Endothelial cell of umbilical vein (primary cell): ENCODE results near the gene DSPP. TPM values are rescaled to one million over a fixed set of nuclear protein-coding genes. Genes with fewer than 3 reads are reported as not detected.

Experiments used
- BruUV-seq: library from RNA; stranded (reverse); fragments of 400-500 nt; replicated peaks from 2 replicates; lab custom pipeline; 2021; lab: Mats Ljungman, UMichigan
- CTCF ChIA-PET: fragments of 300-600, 350-600 bp; sonication (Branson Sonifier 250); formaldehyde crosslinking; loops from one replicate; lab custom pipeline; 2021; ENCODE audit warnings: antibody characterized with exemption, inconsistent platforms; lab: Charles Lee
- POLR2A ChIA-PET: fragments of 300-600, 350-600 bp; sonication (Branson Sonifier 250); formaldehyde crosslinking; loops from one replicate; lab custom pipeline; 2021; ENCODE audit warnings: antibody characterized with exemption, inconsistent platforms; lab: Charles Lee
- DNase-seq: peaks from one replicate; pipeline ENCODE4 v3.0.0-alpha.2; 2011; ENCODE audit warnings: low read depth, low spot score
- FAIRE-seq: peaks from 2 replicates; lab custom pipeline; 2011; peaks lifted over from hg19 to GRCh38; lab: Jason Lieb, UNC
- H2AFZ ChIP-seq: 2 replicates; pipeline ENCODE4 v1.6.0; 2012; ENCODE audit warnings: low read depth, low read length, control low read depth, inconsistent platforms
- H3K27ac ChIP-seq: 2 replicates; pipeline ENCODE4 v1.5.1; 2011; ENCODE audit warnings: low read depth, mild to moderate bottlenecking, control low read depth, low read length, moderate library complexity; ENCODE audit not compliant: insufficient read depth
- H3K27me3 ChIP-seq, 2 experiments: 2 replicates each; pipeline versions ENCODE4 v1.6.0 to v1.6.1; 2011; ENCODE audit warnings: low read length in 2 of 2, mixed read lengths in 1 of 2; ENCODE audit not compliant: control insufficient read depth in 2 of 2, insufficient read depth in 2 of 2
- H3K36me3 ChIP-seq, 2 experiments: 2 replicates in 1 of 2; 3 replicates in 1 of 2; pipeline ENCODE4 v1.5.1; 2011; ENCODE audit warnings: low read length in 2 of 2, mild to moderate bottlenecking in 1 of 2, moderate library complexity in 1 of 2; ENCODE audit not compliant: control insufficient read depth in 2 of 2, insufficient read depth in 2 of 2; ENCODE audit errors: extremely low read depth in 1 of 2
- H3K4me1 ChIP-seq: 3 replicates; pipeline ENCODE4 v1.5.1; 2011; ENCODE audit warnings: mild to moderate bottlenecking, low read length; ENCODE audit not compliant: control insufficient read depth, insufficient read depth; ENCODE audit errors: extremely low read depth
- H3K4me2 ChIP-seq: 2 replicates; pipeline ENCODE4 v1.6.1; 2011; ENCODE audit warnings: low read length, control low read depth, mixed read lengths; ENCODE audit not compliant: insufficient read depth
- H3K4me3 ChIP-seq, 3 experiments: fragments of 200-600 bp in 1 of 3; sonication (generic), shearing (Covaris generic) in 1 of 3; replicated peaks in 1 of 3; 2 replicates each; pipeline ENCODE4 v1.5.1; 2011 to 2016; ENCODE audit warnings: control low read depth in 3 of 3, low read length in 3 of 3, mild to moderate bottlenecking in 2 of 3, inconsistent platforms in 1 of 3, low read depth in 1 of 3, moderate library complexity in 1 of 3; ENCODE audit not compliant: insufficient read depth in 1 of 3
- H3K79me2 ChIP-seq: 2 replicates; pipeline ENCODE4 v1.6.0; 2012; ENCODE audit warnings: low read length, inconsistent platforms; ENCODE audit not compliant: control insufficient read depth, insufficient read depth
- H3K9ac ChIP-seq: replicated peaks from 2 replicates; pipeline ENCODE3; 2011; ENCODE audit warnings: low read length, control low read depth; ENCODE audit not compliant: insufficient read depth; ENCODE audit errors: extremely low read depth
- H3K9me1 ChIP-seq: replicated peaks from 3 replicates; pipeline ENCODE4 v1.6.0; 2011; ENCODE audit warnings: mild to moderate bottlenecking, low read length; ENCODE audit not compliant: control insufficient read depth, insufficient read depth; ENCODE audit errors: extremely low read depth
- H3K9me3 ChIP-seq: replicated peaks from 2 replicates; pipeline ENCODE4 v1.5.1; 2012; ENCODE audit warnings: low read length, inconsistent platforms; ENCODE audit not compliant: control insufficient read depth, insufficient read depth
- H4K20me1 ChIP-seq: replicated peaks from 2 replicates; pipeline ENCODE3; 2011; ENCODE audit warnings: mild to moderate bottlenecking, low read length; ENCODE audit not compliant: control insufficient read depth, insufficient read depth; ENCODE audit errors: extremely low read depth
- CTCF ChIP-seq, 2 donors: IDR thresholded peaks; 1 replicate in 1 of 2; 2 replicates in 1 of 2; pipeline ENCODE4 v1.5.1; 2011; ENCODE audit warnings: low read length in 2 of 2, mild to moderate bottlenecking in 2 of 2, moderate library complexity in 2 of 2, control low read depth in 1 of 2, inconsistent platforms in 1 of 2, low read depth in 1 of 2; ENCODE audit not compliant: insufficient read depth in 1 of 2; ENCODE audit errors: extremely low read depth in 1 of 2
- EZH2 ChIP-seq: IDR thresholded peaks from 2 replicates; pipeline ENCODE4 v1.6.1; 2012; ENCODE audit warnings: borderline replicate concordance, low read depth, mild to moderate bottlenecking, moderate library complexity, low read length, inconsistent platforms; ENCODE audit not compliant: severe bottlenecking
- FOS ChIP-seq: IDR thresholded peaks from 2 replicates; pipeline ENCODE4 v1.6.1; 2011; ENCODE audit warnings: mild to moderate bottlenecking, low read length, moderate library complexity, borderline replicate concordance; ENCODE audit not compliant: insufficient read depth
- GATA2 ChIP-seq: IDR thresholded peaks from 2 replicates; pipeline ENCODE4 v1.7.0; 2011; ENCODE audit warnings: low read depth, mild to moderate bottlenecking, moderate library complexity, mixed read lengths, low read length; ENCODE audit not compliant: insufficient read length, insufficient read depth
- JUN ChIP-seq: IDR thresholded peaks from 2 replicates; pipeline ENCODE4 v1.6.1; 2011; ENCODE audit warnings: borderline replicate concordance, low read depth; ENCODE audit not compliant: insufficient read length, insufficient read depth
- MAX ChIP-seq: IDR thresholded peaks from 2 replicates; pipeline ENCODE4 v1.6.1; 2011; ENCODE audit not compliant: insufficient read depth, insufficient read length
- MYC ChIP-seq: IDR thresholded peaks from one replicate; pipeline ENCODE4 v1.6.1; 2011; ENCODE audit warnings: mild to moderate bottlenecking, low read depth, low read length
- POLR2A ChIP-seq: IDR thresholded peaks from 2 replicates; pipeline ENCODE4 v1.6.1; 2012; ENCODE audit warnings: low read depth, mild to moderate bottlenecking, control low read depth, low read length
- POLR2AphosphoS5 ChIP-seq: IDR thresholded peaks from 2 replicates; pipeline ENCODE4 v1.6.1; 2012; ENCODE audit warnings: low read depth, mild to moderate bottlenecking, control low read depth, low read length, moderate library complexity; ENCODE audit not compliant: insufficient read depth
- dilution Hi-C: fragments of 300-500 bp; cut with MboI; formaldehyde crosslinking; loops from one replicate; pipeline ENCODE4 v1.15.0; 2019; ENCODE audit warnings: low sequenced_read_pairs; ENCODE audit not compliant: extremely low pct_ligation_motif_present
- intact Hi-C: fragments of 100-400 bp; cut with micrococcal nuclease; formaldehyde crosslinking; loops from one replicate; pipeline ENCODE4 v1.10.0; 2022
- polyA plus RNA-seq, 4 experiments: library from polyadenylated mRNA; depleted of rRNA in 3 of 4; stranded (reverse) in 3 of 4; unstranded in 1 of 4; fragments of >200 nt; gene quantifications; 2 replicates each; pipeline versions ENCODE4 v1.2.1 to v1.2.3, GENCODE V29; 2011 to 2012; ENCODE audit warnings: missing spikeins in 1 of 4
- total RNA-seq: library from RNA; stranded (reverse); gene quantifications from 2 replicates; pipeline ENCODE4 v1.2.3, GENCODE V29; 2021

The DSPP gene
- total and polyA plus RNA-seq, 2 donors (not counting 3 experiments of a cell fraction or from before 2014, with no cell fraction given): not detected

- intact Hi-C loops (no loop called here), dilution Hi-C loops (no loop called here)
- Histone ChIP-seq H3K4me2 (no peak overlapping the region), H3K36me3 (no peaks in the 10 kb centered on the region), H3K27me3 (no peaks in the 10 kb centered on the region), H3K4me3 (no peak overlapping the region), H3K9me3 (no peaks in the 10 kb centered on the region), H3K27ac (no peak overlapping the region), H3K9me1 (no peaks in the 10 kb centered on the region), H3K79me2 (no peaks in the 10 kb centered on the region), H2AFZ (no peak overlapping the region), H3K9ac (no peak overlapping the region), H4K20me1 (no peaks in the 10 kb centered on the region), H3K4me1 (no peaks in the 10 kb centered on the region)
- CTCF ChIA-PET: no interaction called here
- TF ChIP-seq MAX (no peak), POLR2AphosphoS5 (no peak), CTCF (IDR thresholded peaks at IDR 0.05; ENCODE audit: extremely low read depth in 1 of 2, insufficient read depth in 1 of 2, low read depth in 1 of 2, low read length in 2 of 2) (no peak), MYC (no peak), EZH2 (no peak), GATA2 (no peak), POLR2A (no peak), FOS (no peak), JUN (no peak)
- BruUV-seq: no TSS peak
- DNase-seq: no peak
- FAIRE-seq: no peak
- POLR2A ChIA-PET: no interaction called here
Measured at GRCh38 chr4:87579478-87579877, 28.9 kb upstream of the DSPP start.
